ENCODE data around the gene PCK2. TPM values are rescaled to one million over a fixed set of nuclear protein-coding genes. Genes with fewer than 3 reads are reported as not detected.

The PCK2 gene
- polyA plus RNA-seq, 2 of the 4 experiments (the other 2 are of a cell fraction), result 16.9 to 60.2 TPM

DNA sequence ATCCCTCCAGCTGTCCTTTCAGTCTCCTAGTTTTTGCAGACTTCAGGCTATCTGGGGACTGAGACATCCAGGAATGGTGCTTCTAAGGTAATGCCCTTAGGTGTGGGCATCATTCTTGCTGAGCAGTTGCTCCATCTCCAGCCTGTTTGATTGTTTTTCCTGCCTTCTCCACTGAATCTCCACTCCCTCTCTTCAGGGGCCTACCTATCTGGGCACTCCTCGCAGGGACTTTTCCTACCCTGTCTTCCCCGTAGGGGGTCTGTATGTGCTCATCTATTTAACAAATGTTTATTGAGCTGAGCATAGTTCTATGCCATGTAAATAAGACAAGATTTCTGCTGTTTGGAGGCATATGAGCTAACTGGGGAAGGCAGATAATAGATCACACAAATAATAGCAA lies 38.9 kb downstream of the PCK2 start:
- no peak for TF ChIP-seq FOSB (CRISPR knock-in tag; IDR thresholded peaks at IDR 0.05)
- TF ChIP-seq CHD2 (IDR thresholded peaks at IDR 0.05; ENCODE audit: low read length, partially characterized antibody), result no peak
- TF ChIP-seq, protein P1, sequence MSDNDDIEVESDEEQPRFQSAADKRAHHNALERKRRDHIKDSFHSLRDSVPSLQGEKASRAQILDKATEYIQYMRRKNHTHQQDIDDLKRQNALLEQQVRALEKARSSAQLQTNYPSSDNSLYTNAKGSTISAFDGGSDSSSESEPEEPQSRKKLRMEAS (IDR thresholded peaks at IDR 0.05), result no peak
- TF ChIP-seq JUN (IDR thresholded peaks at IDR 0.05), result no peak
- TF ChIP-seq CBX2 (IDR thresholded peaks at IDR 0.05; ENCODE audit: borderline replicate concordance, low read depth), result no peak
- TF ChIP-seq KDM1A (IDR thresholded peaks at IDR 0.05; ENCODE audit: low read depth), result no peak
- TF ChIP-seq, protein P2, sequence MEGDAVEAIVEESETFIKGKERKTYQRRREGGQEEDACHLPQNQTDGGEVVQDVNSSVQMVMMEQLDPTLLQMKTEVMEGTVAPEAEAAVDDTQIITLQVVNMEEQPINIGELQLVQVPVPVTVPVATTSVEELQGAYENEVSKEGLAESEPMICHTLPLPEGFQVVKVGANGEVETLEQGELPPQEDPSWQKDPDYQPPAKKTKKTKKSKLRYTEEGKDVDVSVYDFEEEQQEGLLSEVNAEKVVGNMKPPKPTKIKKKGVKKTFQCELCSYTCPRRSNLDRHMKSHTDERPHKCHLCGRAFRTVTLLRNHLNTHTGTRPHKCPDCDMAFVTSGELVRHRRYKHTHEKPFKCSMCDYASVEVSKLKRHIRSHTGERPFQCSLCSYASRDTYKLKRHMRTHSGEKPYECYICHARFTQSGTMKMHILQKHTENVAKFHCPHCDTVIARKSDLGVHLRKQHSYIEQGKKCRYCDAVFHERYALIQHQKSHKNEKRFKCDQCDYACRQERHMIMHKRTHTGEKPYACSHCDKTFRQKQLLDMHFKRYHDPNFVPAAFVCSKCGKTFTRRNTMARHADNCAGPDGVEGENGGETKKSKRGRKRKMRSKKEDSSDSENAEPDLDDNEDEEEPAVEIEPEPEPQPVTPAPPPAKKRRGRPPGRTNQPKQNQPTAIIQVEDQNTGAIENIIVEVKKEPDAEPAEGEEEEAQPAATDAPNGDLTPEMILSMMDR (IDR thresholded peaks at IDR 0.05), result no peak
- no peak for TF ChIP-seq ZFP36 (IDR thresholded peaks at IDR 0.05; ENCODE audit: borderline replicate concordance, partially characterized antibody)
- TF ChIP-seq NPAS2 (CRISPR knock-in tag; IDR thresholded peaks at IDR 0.05; ENCODE audit: borderline replicate concordance), result no peak
- TF ChIP-seq POLR2AphosphoS2 (conservative IDR thresholded peaks at IDR 0.05; ENCODE audit: low read length), result no peak
- no peak for TF ChIP-seq FOXS1 (CRISPR knock-in tag; IDR thresholded peaks at IDR 0.05)
- no peak for TF ChIP-seq POLR2A (IDR thresholded peaks at IDR 0.05; ENCODE audit: low read length)
- no peak for TF ChIP-seq CEBPB (IDR thresholded peaks at IDR 0.05)
- TF ChIP-seq, protein P3, sequence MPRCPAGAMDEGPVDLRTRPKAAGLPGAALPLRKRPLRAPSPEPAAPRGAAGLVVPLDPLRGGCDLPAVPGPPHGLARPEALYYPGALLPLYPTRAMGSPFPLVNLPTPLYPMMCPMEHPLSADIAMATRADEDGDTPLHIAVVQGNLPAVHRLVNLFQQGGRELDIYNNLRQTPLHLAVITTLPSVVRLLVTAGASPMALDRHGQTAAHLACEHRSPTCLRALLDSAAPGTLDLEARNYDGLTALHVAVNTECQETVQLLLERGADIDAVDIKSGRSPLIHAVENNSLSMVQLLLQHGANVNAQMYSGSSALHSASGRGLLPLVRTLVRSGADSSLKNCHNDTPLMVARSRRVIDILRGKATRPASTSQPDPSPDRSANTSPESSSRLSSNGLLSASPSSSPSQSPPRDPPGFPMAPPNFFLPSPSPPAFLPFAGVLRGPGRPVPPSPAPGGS (IDR thresholded peaks at IDR 0.05), result no peak
- no peak overlapping the region for H3K4me2 ChIP-seq
- CTCF ChIA-PET, result interaction anchor here (0.6 to 2.4 kb wide), 6 partner anchors 13 to 574 kb away, joined by 3 to 13 read pairs (median 4); partner anchors contain the start of gene IRF9
- ATAC-seq, result no peak
- POLR2A ChIA-PET, result interaction anchor here (1.7 kb wide), 1 partner anchor 8 kb away, joined by 4 read pairs; the partner anchor contains the start of gene EMC9
- no peak for DNase-seq (ENCODE audit: low read depth in 1 of 2, low spot score in 1 of 2)
- H3K4me3 ChIP-seq, result no peak overlapping the region
- no peak for FAIRE-seq
- H3K9me3 ChIP-seq, result no peaks in the 10 kb centered on the region
- H3K4me1 ChIP-seq, result peaks cover 16% of the 10 kb centered on the region; the same call in 2 of the 3 replicates
- H3K27ac ChIP-seq, result no peak overlapping the region
- 96% methylated on average over 2 of the region's 2 CpGs for WGBS (ENCODE audit: missing lambda C conversion rate)

DNA sequence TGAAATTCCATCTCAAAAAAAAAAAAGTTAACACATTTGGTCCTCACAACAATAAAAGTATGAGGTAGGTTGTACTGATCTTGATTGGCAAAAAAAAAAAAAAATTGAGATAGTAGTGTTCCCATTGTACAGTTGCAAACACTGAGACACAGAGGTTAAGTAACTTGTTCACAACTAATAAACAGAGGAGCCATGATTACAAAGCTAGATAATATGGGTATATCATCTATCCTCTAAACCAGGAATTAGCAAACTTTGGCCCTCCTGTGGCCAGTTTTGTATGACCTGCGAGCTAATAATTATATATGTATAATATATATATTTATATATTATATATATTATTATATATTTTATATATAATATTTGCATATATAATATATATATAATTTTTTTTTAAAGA lies 39.6 kb downstream of the PCK2 start:
- ChIA-PET CTCF (interaction anchor here (0.6 to 2.4 kb wide), 9 partner anchors 14 to 575 kb away, joined by 3 to 13 read pairs (median 4); partner anchors contain the start of gene IRF9), POLR2A (interaction anchor here (1.7 to 5.2 kb wide), 2 partner anchors 8 to 19 kb away, joined by 4 to 48 read pairs; partner anchors contain the start of genes DCAF11, EMC9 and NRL)
- H3K4me2 ChIP-seq, result no peak overlapping the region
- no peak for ATAC-seq
- H3K4me3 ChIP-seq, result no peak overlapping the region
- no peaks in the 10 kb centered on the region for H3K9me3 ChIP-seq
- no peak for TF ChIP-seq ZSCAN20 (CRISPR knock-in tag; IDR thresholded peaks at IDR 0.05)
- TF ChIP-seq CBX8 (IDR thresholded peaks at IDR 0.05), result no peak
- no peak for TF ChIP-seq POLR2AphosphoS2 (conservative IDR thresholded peaks at IDR 0.05; ENCODE audit: low read length)
- TF ChIP-seq, protein P4, sequence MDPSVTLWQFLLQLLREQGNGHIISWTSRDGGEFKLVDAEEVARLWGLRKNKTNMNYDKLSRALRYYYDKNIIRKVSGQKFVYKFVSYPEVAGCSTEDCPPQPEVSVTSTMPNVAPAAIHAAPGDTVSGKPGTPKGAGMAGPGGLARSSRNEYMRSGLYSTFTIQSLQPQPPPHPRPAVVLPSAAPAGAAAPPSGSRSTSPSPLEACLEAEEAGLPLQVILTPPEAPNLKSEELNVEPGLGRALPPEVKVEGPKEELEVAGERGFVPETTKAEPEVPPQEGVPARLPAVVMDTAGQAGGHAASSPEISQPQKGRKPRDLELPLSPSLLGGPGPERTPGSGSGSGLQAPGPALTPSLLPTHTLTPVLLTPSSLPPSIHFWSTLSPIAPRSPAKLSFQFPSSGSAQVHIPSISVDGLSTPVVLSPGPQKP (IDR thresholded peaks at IDR 0.05; ENCODE audit: low read depth, low read length), result no peak
- no peak for TF ChIP-seq HOXA7 (CRISPR knock-in tag; IDR thresholded peaks at IDR 0.05)
- TF ChIP-seq MAFK (IDR thresholded peaks at IDR 0.05; ENCODE audit: partially characterized antibody), result no peak
- TF ChIP-seq BHLHE40 (IDR thresholded peaks at IDR 0.05; ENCODE audit: low read depth, low read length), result no peak
- no peak for TF ChIP-seq PHF8 (IDR thresholded peaks at IDR 0.05; ENCODE audit: borderline replicate concordance, low read depth)
- no peak for TF ChIP-seq EP300 (IDR thresholded peaks at IDR 0.05)
- TF ChIP-seq, protein P5, sequence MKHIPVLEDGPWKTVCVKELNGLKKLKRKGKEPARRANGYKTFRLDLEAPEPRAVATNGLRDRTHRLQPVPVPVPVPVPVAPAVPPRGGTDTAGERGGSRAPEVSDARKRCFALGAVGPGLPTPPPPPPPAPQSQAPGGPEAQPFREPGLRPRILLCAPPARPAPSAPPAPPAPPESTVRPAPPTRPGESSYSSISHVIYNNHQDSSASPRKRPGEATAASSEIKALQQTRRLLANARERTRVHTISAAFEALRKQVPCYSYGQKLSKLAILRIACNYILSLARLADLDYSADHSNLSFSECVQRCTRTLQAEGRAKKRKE (CRISPR knock-in tag; IDR thresholded peaks at IDR 0.05; ENCODE audit: low read depth), result no peak
- TF ChIP-seq ZNF302 (CRISPR knock-in tag; IDR thresholded peaks at IDR 0.05), result no peak
- TF ChIP-seq, protein P2 (IDR thresholded peaks at IDR 0.05), result no peak
- TF ChIP-seq CHD2 (IDR thresholded peaks at IDR 0.05; ENCODE audit: low read length, partially characterized antibody), result no peak
- no peak for TF ChIP-seq CEBPB (IDR thresholded peaks at IDR 0.05)
- no peak for TF ChIP-seq HOXB13 (CRISPR knock-in tag; IDR thresholded peaks at IDR 0.05; ENCODE audit: low read depth)
- no peak for TF ChIP-seq NFE2L2 (conservative IDR thresholded peaks at IDR 0.05; ENCODE audit: low read length)
- no peak for TF ChIP-seq ZC3H11A (IDR thresholded peaks at IDR 0.05)
- no peak for TF ChIP-seq FOSB (CRISPR knock-in tag; IDR thresholded peaks at IDR 0.05)
- FAIRE-seq, result no peak
- 92% methylated on average over 1 of the region's 1 CpG for WGBS (ENCODE audit: missing lambda C conversion rate)
- no peak for DNase-seq (ENCODE audit: low read depth in 1 of 2, low spot score in 1 of 2)
- H3K27ac ChIP-seq, result no peak overlapping the region
- H3K4me1 ChIP-seq, result peaks cover 20% of the 10 kb centered on the region; the same call in 2 of the 3 replicates

Measured in A549 (cell line).